Measurements from ENCODE around the gene ZSCAN12.

GRCh38 chr6:28390688-28391087 is 8.9 kb downstream of the ZSCAN12 start:
- TF ChIP-seq, protein P1, sequence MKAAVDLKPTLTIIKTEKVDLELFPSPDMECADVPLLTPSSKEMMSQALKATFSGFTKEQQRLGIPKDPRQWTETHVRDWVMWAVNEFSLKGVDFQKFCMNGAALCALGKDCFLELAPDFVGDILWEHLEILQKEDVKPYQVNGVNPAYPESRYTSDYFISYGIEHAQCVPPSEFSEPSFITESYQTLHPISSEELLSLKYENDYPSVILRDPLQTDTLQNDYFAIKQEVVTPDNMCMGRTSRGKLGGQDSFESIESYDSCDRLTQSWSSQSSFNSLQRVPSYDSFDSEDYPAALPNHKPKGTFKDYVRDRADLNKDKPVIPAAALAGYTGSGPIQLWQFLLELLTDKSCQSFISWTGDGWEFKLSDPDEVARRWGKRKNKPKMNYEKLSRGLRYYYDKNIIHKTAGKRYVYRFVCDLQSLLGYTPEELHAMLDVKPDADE (IDR thresholded peaks at IDR 0.05) = no peak
- no peak for TF ChIP-seq REST (IDR thresholded peaks at IDR 0.05; ENCODE audit: unreplicated experiment)
- TF ChIP-seq, protein P2, sequence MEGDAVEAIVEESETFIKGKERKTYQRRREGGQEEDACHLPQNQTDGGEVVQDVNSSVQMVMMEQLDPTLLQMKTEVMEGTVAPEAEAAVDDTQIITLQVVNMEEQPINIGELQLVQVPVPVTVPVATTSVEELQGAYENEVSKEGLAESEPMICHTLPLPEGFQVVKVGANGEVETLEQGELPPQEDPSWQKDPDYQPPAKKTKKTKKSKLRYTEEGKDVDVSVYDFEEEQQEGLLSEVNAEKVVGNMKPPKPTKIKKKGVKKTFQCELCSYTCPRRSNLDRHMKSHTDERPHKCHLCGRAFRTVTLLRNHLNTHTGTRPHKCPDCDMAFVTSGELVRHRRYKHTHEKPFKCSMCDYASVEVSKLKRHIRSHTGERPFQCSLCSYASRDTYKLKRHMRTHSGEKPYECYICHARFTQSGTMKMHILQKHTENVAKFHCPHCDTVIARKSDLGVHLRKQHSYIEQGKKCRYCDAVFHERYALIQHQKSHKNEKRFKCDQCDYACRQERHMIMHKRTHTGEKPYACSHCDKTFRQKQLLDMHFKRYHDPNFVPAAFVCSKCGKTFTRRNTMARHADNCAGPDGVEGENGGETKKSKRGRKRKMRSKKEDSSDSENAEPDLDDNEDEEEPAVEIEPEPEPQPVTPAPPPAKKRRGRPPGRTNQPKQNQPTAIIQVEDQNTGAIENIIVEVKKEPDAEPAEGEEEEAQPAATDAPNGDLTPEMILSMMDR (conservative IDR thresholded peaks at IDR 0.05; ENCODE audit: low read depth in 2 of 2) = no peak
- no peak for TF ChIP-seq POLR2AphosphoS5 (IDR thresholded peaks at IDR 0.05; ENCODE audit: low read depth)
- no peak for TF ChIP-seq EZH2 (IDR thresholded peaks at IDR 0.05; ENCODE audit: low read depth, unreplicated experiment)
- no peak for TF ChIP-seq EZH2phosphoT487 (IDR thresholded peaks at IDR 0.05; ENCODE audit: unreplicated experiment)

All from GM23338 (cell line).